C4-2B (cell line): ENCODE results near the gene TRIM67.

Experiments used
- H3K27ac ChIP-seq: fragments of 450-650 bp; 2 replicates; pipeline ENCODE4 v1.5.1; 2017
- CTCF ChIP-seq: fragments of 450-650 bp; conservative IDR thresholded peaks from 2 replicates; pipeline ENCODE4 v1.5.1; 2017; ENCODE audit warnings: mild to moderate bottlenecking
- ZFX ChIP-seq: fragments of 450-650 bp; IDR thresholded peaks from 2 replicates; pipeline ENCODE4 v1.6.1; 2017

Gene TRIM67

GRCh38 chr1:231264642-231265041, 102.8 kb downstream of the TRIM67 start:
- no peak for TF ChIP-seq CTCF
- no peak for TF ChIP-seq ZFX
- no peak overlapping the region for H3K27ac ChIP-seq

- TF ChIP-seq CTCF (no peak), ZFX (no peak)
These were observed 103.5 kb downstream of the TRIM67 start for GRCh38 chr1:231265379-231265778.

GRCh38 chr1:231266811-231267322, 105.0 kb downstream of the TRIM67 start:
- TF ChIP-seq ZFX (no peak), CTCF (no peak)
- H3K27ac ChIP-seq: no peak overlapping the region

More at GRCh38 chr1:231265379-231265778, 103.5 kb downstream of the TRIM67 start:
- H3K27ac ChIP-seq: no peak overlapping the region
